MCF 10A (cell line): ENCODE measurements around the gene ARHGAP23. TPM values are rescaled to one million over a fixed set of nuclear protein-coding genes. Genes with fewer than 3 reads are reported as not detected.

Experiments
- BruUV-seq: library from RNA; stranded (reverse); fragments of 400-500 nt; replicated peaks from 2 replicates; lab custom pipeline; 2021; lab: Mats Ljungman, UMichigan
- CTCF ChIA-PET: fragments of 300-600 bp; sonication (Branson Sonifier 250); formaldehyde crosslinking; extraction: SDS; loops from one replicate; lab custom pipeline; 2021; ENCODE audit warnings: antibody characterized with exemption, inconsistent platforms; lab: Yijun Ruan, JAX
- POLR2A ChIA-PET: fragments of 300-600, 350-650 bp; sonication (Branson Sonifier 250); formaldehyde crosslinking; extraction: SDS; loops from one replicate; lab custom pipeline; 2020; ENCODE audit warnings: antibody characterized with exemption, inconsistent platforms; lab: Yijun Ruan, JAX
- DNase-seq: peaks from one replicate; pipeline ENCODE4 v3.0.0-alpha.2; 2018; ENCODE audit not compliant: unreplicated experiment
- H3K27ac Mint-ChIP-seq: one replicate; pipeline ENCODE4 v1.8.0; 2022; ENCODE audit warnings: mild to moderate bottlenecking, low read depth, mixed read lengths; ENCODE audit not compliant: unreplicated experiment
- H3K27me3 Mint-ChIP-seq: one replicate; pipeline ENCODE4 v1.8.0; 2022; ENCODE audit warnings: mixed read lengths; ENCODE audit not compliant: insufficient read depth, unreplicated experiment
- H3K36me3 Mint-ChIP-seq: one replicate; pipeline ENCODE4 v1.8.0; 2022; ENCODE audit warnings: mild to moderate bottlenecking, moderate library complexity, mixed read lengths; ENCODE audit not compliant: insufficient read depth, unreplicated experiment
- H3K4me1 Mint-ChIP-seq: one replicate; pipeline ENCODE4 v1.8.0; 2022; ENCODE audit warnings: mixed read lengths; ENCODE audit not compliant: insufficient read depth, unreplicated experiment
- H3K4me3 Mint-ChIP-seq: one replicate; pipeline ENCODE4 v1.8.0; 2022; ENCODE audit warnings: mild to moderate bottlenecking, moderate library complexity, mixed read lengths; ENCODE audit not compliant: unreplicated experiment
- H3K9me3 Mint-ChIP-seq: one replicate; pipeline ENCODE4 v1.8.0; 2022; ENCODE audit warnings: mixed read lengths; ENCODE audit not compliant: unreplicated experiment
- intact Hi-C: fragments of 100-400 bp; cut with micrococcal nuclease; formaldehyde crosslinking; loops from 2 replicates; pipeline ENCODE4 v1.14.1; 2022
- total RNA-seq: library from RNA; stranded (reverse); gene quantifications from 2 replicates; pipeline ENCODE4 v1.2.3, GENCODE V29; 2022
- TF ChIP-seq, protein P1 (sequence below): fragments of 200-600 bp; IDR thresholded peaks from one replicate; pipeline ENCODE4 v1.8.0; 2022; ENCODE audit warnings: antibody characterized with exemption, mild to moderate bottlenecking; ENCODE audit not compliant: unreplicated experiment

The ARHGAP23 gene
- total RNA-seq, 1 experiment from 2014 or later: 23.2 TPM

DNA sequence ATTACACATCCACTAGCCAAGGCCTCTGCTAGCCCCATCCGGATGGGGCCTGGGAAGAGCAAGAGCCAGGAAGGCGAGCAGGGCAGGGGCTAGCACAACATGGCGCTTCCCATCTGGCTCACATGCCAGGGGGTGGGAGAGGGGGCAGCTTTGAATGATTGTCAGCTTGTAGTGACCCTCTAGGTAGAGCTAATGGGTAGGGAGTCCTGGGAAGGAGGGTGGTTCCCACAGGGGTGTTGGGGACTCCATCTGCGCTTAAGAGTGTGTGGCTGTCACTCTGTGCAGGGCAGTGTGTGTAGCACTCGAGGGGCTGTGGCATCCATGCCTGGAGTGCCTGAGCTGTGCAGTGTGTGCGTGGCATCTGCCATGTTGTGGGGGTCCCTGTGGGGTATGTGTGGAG lies 24.5 kb downstream of the ARHGAP23 start:
- Mint-ChIP-seq H3K27me3 (peaks cover 10% of the 10 kb centered on the region), H3K9me3 (no peaks in the 10 kb centered on the region), H3K4me3 (peak overlapping the region; percentile 65), H3K4me1 (peaks cover 31% of the 10 kb centered on the region), H3K27ac (no peak overlapping the region), H3K36me3 (no peaks in the 10 kb centered on the region)
- BruUV-seq: no TSS peak
- TF ChIP-seq, protein P1, sequence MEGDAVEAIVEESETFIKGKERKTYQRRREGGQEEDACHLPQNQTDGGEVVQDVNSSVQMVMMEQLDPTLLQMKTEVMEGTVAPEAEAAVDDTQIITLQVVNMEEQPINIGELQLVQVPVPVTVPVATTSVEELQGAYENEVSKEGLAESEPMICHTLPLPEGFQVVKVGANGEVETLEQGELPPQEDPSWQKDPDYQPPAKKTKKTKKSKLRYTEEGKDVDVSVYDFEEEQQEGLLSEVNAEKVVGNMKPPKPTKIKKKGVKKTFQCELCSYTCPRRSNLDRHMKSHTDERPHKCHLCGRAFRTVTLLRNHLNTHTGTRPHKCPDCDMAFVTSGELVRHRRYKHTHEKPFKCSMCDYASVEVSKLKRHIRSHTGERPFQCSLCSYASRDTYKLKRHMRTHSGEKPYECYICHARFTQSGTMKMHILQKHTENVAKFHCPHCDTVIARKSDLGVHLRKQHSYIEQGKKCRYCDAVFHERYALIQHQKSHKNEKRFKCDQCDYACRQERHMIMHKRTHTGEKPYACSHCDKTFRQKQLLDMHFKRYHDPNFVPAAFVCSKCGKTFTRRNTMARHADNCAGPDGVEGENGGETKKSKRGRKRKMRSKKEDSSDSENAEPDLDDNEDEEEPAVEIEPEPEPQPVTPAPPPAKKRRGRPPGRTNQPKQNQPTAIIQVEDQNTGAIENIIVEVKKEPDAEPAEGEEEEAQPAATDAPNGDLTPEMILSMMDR: no peak
- CTCF ChIA-PET: interaction anchor here (0.6 kb wide), 1 partner anchor 11 kb away, joined by 4 read pairs; no protein-coding TSS in a partner anchor
- intact Hi-C loops: no loop called here
- no peak for DNase-seq
- POLR2A ChIA-PET: no interaction called here

- ChIA-PET POLR2A (interaction anchor here (0.6 to 1.5 kb wide), 2 partner anchors 11 to 106 kb away, joined by 3 to 5 read pairs; no protein-coding TSS in a partner anchor), CTCF (no interaction called here)
- no TSS peak for BruUV-seq
- TF ChIP-seq, protein P1: no peak
- intact Hi-C loops: no loop called here
- H3K4me1 Mint-ChIP-seq: peaks cover 31% of the 10 kb centered on the region
- peaks cover 10% of the 10 kb centered on the region for H3K27me3 Mint-ChIP-seq
- no peaks in the 10 kb centered on the region for H3K36me3 Mint-ChIP-seq
- peak; percentile 57 for DNase-seq
- H3K27ac Mint-ChIP-seq: no peak overlapping the region
- H3K9me3 Mint-ChIP-seq: no peaks in the 10 kb centered on the region
- H3K4me3 Mint-ChIP-seq: peak overlapping the region; percentile 5
Observed at GRCh38 chr17:38453951-38454421, 25.7 kb downstream of the ARHGAP23 start.

DNA sequence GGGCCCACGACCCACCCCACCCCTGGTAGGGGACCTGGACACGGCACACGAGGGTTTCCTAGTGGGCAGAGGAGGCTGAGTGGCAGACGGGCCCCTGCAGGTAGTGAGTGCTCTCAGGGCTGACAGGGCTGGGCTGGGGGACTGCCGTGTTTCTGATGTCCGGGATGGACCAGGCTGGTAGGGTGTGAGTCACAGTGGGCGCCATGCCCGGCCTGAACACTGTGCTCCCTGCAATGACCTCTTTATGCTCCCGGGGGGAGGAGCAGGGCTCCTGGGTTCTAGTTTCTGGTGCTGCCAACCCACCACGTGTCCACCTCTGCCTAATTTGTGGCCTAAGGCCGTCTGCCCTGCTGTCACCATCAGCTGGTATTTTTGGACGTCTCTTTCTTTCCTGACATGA lies 26.3 kb downstream of the ARHGAP23 start:
- Mint-ChIP-seq H3K9me3 (no peaks in the 10 kb centered on the region), H3K4me3 (peak overlapping the region; percentile 5), H3K27ac (no peak overlapping the region), H3K27me3 (peaks cover 10% of the 10 kb centered on the region), H3K4me1 (peaks cover 26% of the 10 kb centered on the region), H3K36me3 (no peaks in the 10 kb centered on the region)
- ChIA-PET POLR2A (interaction anchor here (0.6 to 1.5 kb wide), 4 partner anchors 10 to 282 kb away, joined by 3 to 5 read pairs (median 3); no protein-coding TSS in a partner anchor), CTCF (no interaction called here)
- TF ChIP-seq, protein P1: no peak
- DNase-seq: peak; percentile 97
- intact Hi-C loops: no loop called here
- no TSS peak for BruUV-seq

DNA sequence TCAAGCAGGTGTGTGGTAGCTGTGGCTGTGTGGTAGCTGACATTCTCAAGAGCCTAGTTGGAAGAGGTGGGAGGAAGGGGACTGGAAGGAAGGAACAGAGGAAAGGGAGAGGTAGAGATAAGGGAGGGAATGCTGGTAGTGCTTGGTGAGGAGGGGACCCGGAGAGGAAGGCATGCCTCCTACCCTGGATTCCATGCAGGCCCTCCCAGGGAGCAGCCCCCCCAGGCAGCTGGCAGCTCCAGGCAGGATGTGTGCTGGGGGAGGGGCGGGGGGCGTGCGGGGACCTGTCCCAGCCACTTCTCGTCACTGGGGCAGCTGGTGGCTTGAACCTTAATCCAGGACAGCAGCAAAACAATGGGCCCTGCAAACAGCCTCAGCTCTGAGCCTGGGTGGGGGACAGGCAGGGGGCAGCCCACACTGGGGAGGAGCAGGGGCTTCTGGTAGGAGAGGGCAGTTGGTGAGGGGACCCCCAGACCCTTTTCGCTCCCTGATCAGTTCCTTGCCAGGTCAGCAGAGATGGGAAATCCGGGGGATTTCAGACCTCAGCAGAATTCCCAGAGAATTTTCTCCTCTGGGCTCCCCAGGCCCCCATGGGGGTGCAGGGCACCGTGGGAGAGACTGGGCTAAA lies 27.1 kb downstream of the ARHGAP23 start:
- Mint-ChIP-seq H3K36me3 (no peaks in the 10 kb centered on the region), H3K4me3 (no peak overlapping the region), H3K27me3 (peaks cover 10% of the 10 kb centered on the region), H3K27ac (no peak overlapping the region), H3K9me3 (no peaks in the 10 kb centered on the region), H3K4me1 (peaks cover 23% of the 10 kb centered on the region)
- POLR2A ChIA-PET: interaction anchor here (0.6 to 1.5 kb wide), 3 partner anchors 9 to 281 kb away, joined by 3 to 5 read pairs (median 3); no protein-coding TSS in a partner anchor
- TF ChIP-seq, protein P1: no peak
- intact Hi-C loops: no loop called here
- BruUV-seq: no TSS peak
- CTCF ChIA-PET: interaction anchor here (0.5 to 1.5 kb wide), 5 partner anchors 8 to 192 kb away, joined by 3 to 5 read pairs (median 3); no protein-coding TSS in a partner anchor
- no peak for DNase-seq
